ENCODE data around the gene TRIM52. TPM values are rescaled to one million over a fixed set of nuclear protein-coding genes. Genes with fewer than 3 reads are reported as not detected.

Gene TRIM52
- total and polyA plus RNA-seq, 2 of the 13 experiments (the other 11 are each of a cell fraction or from before 2014, with no cell fraction given), result 7.2 to 11.6 TPM

DNA sequence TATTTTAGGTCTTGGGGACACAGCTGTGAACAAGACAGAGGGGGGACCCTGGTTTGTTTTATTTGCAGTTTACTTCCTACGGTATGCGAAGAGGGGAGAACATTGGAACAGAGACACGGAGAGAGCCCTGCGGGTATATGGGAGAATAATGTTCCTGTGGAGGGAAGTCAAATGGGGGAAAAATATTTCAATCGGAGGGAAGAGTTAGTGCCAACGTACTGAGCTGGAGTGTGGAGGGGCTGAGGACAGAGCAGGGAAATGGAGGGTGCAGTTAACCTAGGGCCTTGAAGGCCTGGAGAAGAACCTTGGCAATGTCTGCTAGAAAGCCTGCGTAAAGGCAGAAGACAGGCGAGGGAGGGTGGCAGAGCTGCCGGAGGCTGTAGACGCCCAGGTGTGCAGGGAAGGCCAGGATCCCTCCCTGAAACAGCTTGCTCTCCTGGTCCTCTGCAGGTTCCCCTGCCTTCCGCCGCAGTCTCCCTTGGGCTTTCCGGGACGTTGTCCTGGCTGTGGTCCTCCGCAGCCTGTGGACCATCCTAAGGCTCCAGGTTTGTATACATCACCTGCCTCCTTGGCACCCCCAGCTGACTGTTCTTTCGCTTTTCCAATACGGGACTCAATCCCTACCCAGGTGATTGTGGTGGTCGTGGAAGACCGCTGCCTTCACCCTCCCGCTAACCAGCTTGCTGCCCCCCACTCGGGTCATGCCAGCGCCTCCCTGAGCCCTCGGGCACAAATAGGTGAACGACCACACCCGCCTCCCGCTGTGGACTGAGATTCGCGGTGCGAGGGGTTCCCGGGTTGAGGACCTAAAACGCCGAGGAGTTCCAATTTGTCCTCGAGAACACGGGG is 15.3 kb downstream of the TRIM52 start (continued):
- TF ChIP-seq, protein P1, sequence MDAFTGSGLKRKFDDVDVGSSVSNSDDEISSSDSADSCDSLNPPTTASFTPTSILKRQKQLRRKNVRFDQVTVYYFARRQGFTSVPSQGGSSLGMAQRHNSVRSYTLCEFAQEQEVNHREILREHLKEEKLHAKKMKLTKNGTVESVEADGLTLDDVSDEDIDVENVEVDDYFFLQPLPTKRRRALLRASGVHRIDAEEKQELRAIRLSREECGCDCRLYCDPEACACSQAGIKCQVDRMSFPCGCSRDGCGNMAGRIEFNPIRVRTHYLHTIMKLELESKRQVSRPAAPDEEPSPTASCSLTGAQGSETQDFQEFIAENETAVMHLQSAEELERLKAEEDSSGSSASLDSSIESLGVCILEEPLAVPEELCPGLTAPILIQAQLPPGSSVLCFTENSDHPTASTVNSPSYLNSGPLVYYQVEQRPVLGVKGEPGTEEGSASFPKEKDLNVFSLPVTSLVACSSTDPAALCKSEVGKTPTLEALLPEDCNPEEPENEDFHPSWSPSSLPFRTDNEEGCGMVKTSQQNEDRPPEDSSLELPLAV (CRISPR knock-in tag; conservative IDR thresholded peaks at IDR 0.05; ENCODE audit: low read depth), result no peak
- no peak for TF ChIP-seq HMGA1 (CRISPR knock-in tag; conservative IDR thresholded peaks at IDR 0.05)
- 0 out of 2 replicates have a peak, but pooled peaks have one; percentile 9 for TF ChIP-seq TBX2 (CRISPR knock-in tag; IDR thresholded peaks at IDR 0.05; ENCODE audit: borderline replicate concordance)
- no peak; the same call in none of the 2 replicates for TF ChIP-seq ZNF772 (CRISPR knock-in tag; IDR thresholded peaks at IDR 0.05)
- TF ChIP-seq FOXJ3 (CRISPR knock-in tag; IDR thresholded peaks at IDR 0.05; ENCODE audit: borderline replicate concordance), result 0 out of 2 replicates have a peak, but pooled peaks have one; percentile 14
- TF ChIP-seq ZNF296 (CRISPR knock-in tag; conservative IDR thresholded peaks at IDR 0.05), result peak; percentile 3; the same call in 1 of the 2 replicates
- TF ChIP-seq, protein P2, sequence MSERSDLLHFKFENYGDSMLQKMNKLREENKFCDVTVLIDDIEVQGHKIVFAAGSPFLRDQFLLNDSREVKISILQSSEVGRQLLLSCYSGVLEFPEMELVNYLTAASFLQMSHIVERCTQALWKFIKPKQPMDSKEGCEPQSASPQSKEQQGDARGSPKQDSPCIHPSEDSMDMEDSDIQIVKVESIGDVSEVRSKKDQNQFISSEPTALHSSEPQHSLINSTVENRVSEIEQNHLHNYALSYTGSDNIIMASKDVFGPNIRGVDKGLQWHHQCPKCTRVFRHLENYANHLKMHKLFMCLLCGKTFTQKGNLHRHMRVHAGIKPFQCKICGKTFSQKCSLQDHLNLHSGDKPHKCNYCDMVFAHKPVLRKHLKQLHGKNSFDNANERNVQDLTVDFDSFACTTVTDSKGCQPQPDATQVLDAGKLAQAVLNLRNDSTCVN (CRISPR knock-in tag; IDR thresholded peaks at IDR 0.05; ENCODE audit: borderline replicate concordance), result 0 out of 2 replicates have a peak, but pooled peaks have one; percentile 34
- no peak for TF ChIP-seq PHF8 (CRISPR knock-in tag; IDR thresholded peaks at IDR 0.05)
- 0 out of 2 replicates have a peak, but pooled peaks have one; percentile 7 for TF ChIP-seq ZC3H13 (CRISPR knock-in tag; IDR thresholded peaks at IDR 0.05)
- TF ChIP-seq NFKB2 (CRISPR knock-in tag; IDR thresholded peaks at IDR 0.05; ENCODE audit: borderline replicate concordance), result peak; percentile 57; the same call in 1 of the 2 replicates
- no peak for TF ChIP-seq ZNF598 (CRISPR knock-in tag; IDR thresholded peaks at IDR 0.05; ENCODE audit: borderline replicate concordance)
- 0 out of 2 replicates have a peak, but pooled peaks have one; percentile 26 for TF ChIP-seq MEIS2 (CRISPR knock-in tag; IDR thresholded peaks at IDR 0.05)
- peak; percentile 42; the same call in 1 of the 2 replicates for TF ChIP-seq KDM5B (CRISPR knock-in tag; IDR thresholded peaks at IDR 0.05; ENCODE audit: borderline replicate concordance)
- no peak for TF ChIP-seq ZNF589 (CRISPR knock-in tag; conservative IDR thresholded peaks at IDR 0.05)
- peak; percentile 15; the same call in 1 of the 2 replicates for TF ChIP-seq ZNF83 (CRISPR knock-in tag; IDR thresholded peaks at IDR 0.05; ENCODE audit: borderline replicate concordance)
- peak; percentile 46; the same call in 1 of the 2 replicates for TF ChIP-seq SP2 (CRISPR knock-in tag; IDR thresholded peaks at IDR 0.05)
- TF ChIP-seq ZNF607 (CRISPR knock-in tag; IDR thresholded peaks at IDR 0.05; ENCODE audit: borderline replicate concordance), result 0 out of 2 replicates have a peak, but pooled peaks have one; percentile 26
- TF ChIP-seq ARHGAP35 (CRISPR knock-in tag; IDR thresholded peaks at IDR 0.05; ENCODE audit: borderline replicate concordance), result peak; percentile 46; the same call in 1 of the 2 replicates
- TF ChIP-seq ZNF883 (CRISPR knock-in tag; IDR thresholded peaks at IDR 0.05; ENCODE audit: not compliant biosample characterization), result peak; percentile 22
- 0 out of 2 replicates have a peak, but pooled peaks have one; percentile 3 for TF ChIP-seq MED1 (CRISPR knock-in tag; IDR thresholded peaks at IDR 0.05)
- TF ChIP-seq, protein P3, sequence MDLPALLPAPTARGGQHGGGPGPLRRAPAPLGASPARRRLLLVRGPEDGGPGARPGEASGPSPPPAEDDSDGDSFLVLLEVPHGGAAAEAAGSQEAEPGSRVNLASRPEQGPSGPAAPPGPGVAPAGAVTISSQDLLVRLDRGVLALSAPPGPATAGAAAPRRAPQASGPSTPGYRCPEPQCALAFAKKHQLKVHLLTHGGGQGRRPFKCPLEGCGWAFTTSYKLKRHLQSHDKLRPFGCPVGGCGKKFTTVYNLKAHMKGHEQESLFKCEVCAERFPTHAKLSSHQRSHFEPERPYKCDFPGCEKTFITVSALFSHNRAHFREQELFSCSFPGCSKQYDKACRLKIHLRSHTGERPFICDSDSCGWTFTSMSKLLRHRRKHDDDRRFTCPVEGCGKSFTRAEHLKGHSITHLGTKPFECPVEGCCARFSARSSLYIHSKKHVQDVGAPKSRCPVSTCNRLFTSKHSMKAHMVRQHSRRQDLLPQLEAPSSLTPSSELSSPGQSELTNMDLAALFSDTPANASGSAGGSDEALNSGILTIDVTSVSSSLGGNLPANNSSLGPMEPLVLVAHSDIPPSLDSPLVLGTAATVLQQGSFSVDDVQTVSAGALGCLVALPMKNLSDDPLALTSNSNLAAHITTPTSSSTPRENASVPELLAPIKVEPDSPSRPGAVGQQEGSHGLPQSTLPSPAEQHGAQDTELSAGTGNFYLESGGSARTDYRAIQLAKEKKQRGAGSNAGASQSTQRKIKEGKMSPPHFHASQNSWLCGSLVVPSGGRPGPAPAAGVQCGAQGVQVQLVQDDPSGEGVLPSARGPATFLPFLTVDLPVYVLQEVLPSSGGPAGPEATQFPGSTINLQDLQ (CRISPR knock-in tag; IDR thresholded peaks at IDR 0.05), result 0 out of 2 replicates have a peak, but pooled peaks have one; percentile 76
- TF ChIP-seq ZNF7 (CRISPR knock-in tag; IDR thresholded peaks at IDR 0.05), result no peak

Measured in HepG2 (cell line).